HG02973 (cell line): ENCODE data around the gene DNAJC8.

Experiments used
- ATAC-seq: cut with Tn5 transposase; IDR thresholded peaks from one replicate; pipeline ENCODE4 v1.9.1; 2021; ENCODE audit warnings: moderate library complexity; ENCODE audit not compliant: unreplicated experiment

DNAJC8 gene, protein sequence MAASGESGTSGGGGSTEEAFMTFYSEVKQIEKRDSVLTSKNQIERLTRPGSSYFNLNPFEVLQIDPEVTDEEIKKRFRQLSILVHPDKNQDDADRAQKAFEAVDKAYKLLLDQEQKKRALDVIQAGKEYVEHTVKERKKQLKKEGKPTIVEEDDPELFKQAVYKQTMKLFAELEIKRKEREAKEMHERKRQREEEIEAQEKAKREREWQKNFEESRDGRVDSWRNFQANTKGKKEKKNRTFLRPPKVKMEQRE

DNA sequence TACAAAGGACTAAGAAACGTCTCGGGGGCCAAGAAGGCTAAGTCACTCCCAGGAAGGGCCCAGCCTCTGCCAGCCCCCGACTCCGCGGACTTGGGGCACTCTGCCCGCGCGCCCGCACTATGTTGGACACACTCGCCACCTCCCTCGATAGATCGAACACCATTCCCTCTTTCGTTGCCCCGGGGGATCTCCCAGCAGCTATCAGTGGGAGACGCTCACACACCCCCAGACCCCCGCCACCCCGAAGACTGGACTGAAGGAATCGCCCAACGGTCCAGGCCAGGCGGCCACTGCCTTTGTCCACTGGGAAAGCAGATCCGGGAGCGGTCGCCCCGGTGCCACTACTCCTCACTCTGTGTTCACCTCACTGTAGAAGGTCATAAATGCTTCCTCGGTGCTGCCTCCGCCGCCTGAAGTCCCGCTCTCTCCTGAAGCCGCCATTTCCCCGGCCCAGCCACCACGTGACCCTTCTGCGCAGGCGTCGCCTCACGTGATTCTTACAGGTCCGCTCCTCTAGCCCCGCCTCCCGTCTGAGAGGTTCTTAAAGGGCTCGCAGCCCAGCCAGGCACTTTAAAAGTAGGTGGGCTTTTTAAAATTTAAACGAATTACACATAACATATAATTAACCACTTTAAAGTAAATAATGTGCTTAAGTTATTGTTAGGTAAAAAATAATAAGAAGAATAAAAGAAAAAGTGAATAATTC is at the start of gene DNAJC8:
Gene DNAJC8 (minus strand): TSS at position 472 of the 706 bp plus-strand sequence. CDS start 31 bp downstream, at position 441.
- ATAC-seq = peak; percentile 50

DNA sequence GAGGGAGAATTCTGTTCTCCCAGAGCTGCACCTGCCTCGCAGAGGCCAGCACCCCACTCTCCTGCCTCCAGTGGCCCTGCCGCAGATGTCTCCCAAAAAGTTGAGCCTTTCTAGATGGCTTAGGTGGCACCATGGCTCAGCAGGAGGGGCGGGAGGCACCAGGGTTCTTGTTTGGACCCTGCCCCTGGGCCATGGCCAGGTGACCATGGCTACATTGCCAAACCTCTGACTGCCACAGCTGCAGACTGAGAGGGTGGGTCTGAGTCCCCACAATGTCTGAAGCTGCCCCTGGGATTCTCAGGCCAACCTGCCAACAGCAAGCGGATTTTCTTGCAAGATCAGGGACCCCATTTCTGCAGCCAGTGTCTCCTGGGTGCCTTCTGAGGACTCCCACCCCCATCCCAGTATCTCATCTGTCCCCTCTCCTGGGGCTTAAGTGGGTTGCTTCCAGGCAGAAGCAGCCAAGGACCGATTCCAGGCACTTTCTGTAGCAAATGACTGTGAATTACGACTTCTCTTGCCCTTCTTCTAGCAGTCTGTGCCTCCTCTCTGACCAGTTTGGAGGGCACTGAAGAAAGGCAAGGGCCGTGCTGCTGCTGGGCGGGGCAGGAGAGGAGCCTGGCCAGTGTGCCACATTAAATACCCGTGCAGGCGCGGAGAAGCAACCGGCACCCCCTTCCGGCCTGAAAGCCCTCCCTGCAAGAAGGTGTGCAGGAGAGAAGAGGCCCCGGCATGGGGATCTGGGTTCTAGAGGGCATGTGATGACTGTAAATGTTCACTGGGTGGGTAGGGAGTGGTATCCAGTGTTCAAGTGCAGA is 49.0 kb upstream of the DNAJC8 start:
- ATAC-seq = no peak

DNA sequence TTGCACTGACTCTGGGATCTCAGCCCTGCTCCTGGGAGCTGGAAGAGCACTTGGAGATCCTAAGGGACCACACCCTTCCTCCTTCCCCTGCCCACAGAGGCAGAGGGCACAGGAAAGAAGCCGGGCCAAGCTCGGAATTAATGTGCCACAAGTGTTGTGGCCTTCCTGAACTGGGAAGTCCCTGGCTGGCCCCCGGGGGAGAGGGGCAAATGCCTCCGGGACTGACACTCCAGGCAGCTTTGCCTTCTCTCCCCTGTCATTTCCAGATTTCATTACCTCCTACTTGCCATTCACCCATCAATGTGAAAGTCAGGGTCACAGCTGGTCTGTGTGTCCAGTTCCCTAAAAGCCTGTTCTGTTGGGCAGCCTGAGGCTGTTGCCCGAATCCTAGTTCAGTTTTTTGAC is 48.1 kb upstream of the DNAJC8 start:
- ATAC-seq = no peak

DNA sequence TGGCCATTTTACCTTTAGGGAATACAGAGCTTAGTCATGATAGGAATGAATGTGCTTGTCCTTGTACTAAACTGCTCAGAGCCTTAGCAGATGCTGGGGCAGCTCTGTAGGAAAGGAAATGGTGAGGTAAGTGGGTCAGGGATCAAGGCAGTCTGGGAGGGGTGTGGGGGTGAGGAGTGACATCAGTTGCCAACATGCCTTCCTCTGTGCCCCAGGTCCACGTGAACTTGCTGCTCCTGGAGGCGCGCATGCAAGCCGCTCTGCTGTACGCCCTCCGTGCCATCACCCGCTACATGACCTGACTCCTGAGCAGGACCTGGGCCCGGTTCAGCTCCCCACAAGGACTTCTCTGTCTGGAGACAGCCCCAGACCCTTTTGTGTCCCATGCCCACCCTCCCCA is 47.7 kb upstream of the DNAJC8 start:
- ATAC-seq = no peak

DNA sequence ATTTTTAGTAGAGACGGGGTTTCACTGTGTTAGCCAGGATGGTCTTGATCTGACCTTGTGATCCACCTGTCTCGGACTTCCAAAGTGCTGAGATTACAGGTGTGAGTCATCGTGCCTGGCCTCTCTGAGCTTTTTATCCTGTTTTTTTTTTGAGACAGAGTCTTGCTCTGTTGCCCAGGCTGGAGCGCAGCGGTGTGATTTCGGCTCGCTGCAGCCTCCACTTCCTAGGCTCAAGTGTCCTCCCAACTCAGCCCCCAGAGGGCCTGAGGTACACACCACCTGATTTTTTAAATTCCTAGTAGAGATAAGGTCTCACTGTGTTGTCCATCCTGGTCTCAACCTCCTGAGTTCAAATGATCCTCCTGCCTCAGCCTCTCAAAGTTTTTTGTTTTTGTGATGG is 46.9 kb upstream of the DNAJC8 start:
- ATAC-seq = no peak

DNA sequence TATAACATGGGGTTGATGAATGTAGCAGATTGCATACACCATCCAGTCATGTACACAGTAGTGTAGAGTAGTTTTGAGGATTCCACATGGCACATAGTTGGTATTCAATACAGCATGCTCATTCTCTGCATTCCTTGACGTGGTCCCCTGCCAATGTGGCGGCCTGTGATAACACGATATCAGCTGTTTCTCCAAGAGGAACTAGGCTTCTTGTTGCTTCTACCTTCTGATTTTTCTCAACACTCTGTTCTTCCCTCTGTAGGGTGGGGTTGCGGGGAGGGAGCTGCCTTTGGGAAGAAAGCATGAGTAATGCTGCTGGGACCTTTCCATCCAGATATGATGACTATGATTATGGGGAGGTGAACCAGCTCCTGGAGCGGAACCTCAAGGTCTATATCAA is 45.9 kb upstream of the DNAJC8 start:
- ATAC-seq = no peak

DNA sequence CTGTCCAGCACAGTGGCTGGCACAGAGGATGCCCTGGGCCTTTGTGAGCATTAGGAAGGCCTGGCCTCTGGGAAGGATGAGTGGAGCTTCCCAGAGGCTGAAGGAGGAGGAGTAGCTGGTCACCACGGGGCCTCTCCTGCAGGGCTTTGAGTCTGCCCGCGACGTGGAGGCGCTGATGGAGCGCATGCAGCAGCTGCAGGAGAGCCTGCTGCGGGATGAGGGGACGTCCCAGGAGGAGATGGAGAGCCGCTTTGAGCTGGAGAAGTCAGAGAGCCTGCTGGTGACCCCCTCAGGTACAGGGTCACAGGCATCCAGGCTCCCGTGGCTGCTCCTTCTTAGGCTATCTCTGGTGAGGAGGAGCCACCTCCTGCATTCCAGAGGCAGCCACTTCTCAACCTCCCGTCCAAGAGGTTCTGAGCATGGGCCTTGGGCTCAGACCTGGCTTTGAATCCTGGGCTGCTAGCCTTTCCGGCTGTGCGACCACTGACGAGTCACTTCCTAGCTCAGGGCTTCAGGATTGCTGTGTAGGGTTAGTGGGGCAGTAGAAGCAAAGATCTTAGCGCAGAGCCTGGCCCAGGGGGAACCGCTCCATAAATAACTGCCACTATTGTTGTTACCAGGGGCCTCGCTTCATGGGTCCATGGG is 40.5 kb upstream of the DNAJC8 start:
- no peak for ATAC-seq

DNA sequence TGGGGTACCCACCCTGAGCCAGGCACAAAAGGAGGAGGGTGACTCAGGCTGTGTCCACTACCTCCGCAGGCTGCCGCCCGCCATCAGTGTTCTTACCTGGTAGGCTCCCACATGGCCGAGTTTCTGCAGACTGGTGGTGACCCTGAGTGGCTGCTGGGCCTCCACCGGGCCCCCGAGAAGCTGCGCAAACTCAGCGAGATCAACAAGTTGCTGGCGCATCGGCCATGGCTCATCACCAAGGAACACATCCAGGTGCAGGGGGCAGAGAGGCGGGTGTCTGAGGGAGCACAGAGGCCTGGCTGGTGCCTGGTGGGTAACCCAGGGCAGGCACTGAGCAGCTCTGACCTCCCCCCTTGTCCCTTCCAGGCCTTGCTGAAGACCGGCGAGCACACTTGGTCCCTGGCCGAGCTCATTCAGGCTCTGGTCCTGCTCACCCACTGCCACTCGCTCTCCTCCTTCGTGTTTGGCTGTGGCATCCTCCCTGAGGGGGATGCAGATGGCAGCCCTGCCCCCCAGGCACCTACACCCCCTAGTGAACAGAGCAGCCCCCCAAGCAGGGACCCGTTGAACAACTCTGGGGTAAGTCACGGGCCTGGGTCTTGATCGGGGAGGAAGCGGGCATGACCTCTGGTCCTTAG is 39.5 kb upstream of the DNAJC8 start:
- ATAC-seq = no peak

DNA sequence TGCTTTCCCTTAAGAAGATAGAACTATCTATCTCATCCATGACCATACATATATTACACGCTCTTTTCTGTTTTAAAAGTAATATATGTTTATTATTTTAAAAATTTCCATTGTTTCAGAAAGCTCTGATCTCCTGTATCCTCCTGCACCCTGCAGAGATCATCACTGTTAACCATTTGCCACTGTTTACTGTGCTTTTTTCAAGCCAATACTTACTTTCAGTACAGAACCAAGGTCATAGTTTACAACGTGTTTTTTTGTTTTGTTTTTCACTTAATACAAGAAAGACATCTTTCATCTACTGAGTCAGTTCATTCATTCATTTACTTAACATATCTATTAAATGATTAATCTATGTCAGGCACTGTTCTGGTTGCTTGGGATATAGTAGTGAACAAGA is 36.7 kb upstream of the DNAJC8 start:
- no peak for ATAC-seq

DNA sequence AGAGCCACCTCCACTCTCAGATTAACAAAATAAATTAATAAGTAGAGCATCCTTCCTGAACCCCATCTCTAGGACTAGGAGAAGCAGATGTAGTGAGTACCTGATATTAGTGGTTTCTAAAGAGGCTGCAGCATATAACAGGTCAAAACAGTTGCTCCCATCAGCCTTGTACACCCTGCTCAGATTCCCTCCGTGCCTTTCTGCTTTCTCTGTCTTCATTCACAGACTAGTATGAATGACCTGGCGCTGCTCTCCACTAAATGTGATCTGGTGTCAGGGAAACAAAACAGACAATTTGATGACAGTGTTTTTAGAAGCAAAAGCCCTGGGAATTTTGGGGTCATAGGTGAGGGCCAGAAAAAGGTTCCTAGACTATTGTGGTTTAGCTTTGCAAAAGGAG is 34.8 kb upstream of the DNAJC8 start:
- ATAC-seq = no peak

DNA sequence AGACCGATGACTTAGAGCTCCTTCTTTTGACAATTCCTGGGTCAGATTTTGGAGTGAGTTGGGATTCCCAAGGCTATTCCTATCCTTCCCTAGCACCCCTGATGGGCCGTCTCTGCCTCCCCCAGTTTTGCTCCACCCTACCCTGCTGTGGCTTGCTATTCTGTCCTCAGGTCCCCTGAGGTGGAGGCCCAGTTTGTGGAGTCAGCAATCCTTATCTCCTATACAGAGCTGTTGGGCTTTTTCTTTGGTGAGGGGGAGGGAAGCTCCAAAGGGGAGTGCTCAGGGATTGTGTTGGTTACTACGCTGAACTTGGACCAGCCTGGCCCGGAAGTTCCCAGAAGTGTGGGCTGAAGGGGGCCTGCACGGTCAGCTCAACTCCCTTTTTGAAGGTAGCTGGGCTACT is 34.1 kb upstream of the DNAJC8 start:
- no peak for ATAC-seq

DNA sequence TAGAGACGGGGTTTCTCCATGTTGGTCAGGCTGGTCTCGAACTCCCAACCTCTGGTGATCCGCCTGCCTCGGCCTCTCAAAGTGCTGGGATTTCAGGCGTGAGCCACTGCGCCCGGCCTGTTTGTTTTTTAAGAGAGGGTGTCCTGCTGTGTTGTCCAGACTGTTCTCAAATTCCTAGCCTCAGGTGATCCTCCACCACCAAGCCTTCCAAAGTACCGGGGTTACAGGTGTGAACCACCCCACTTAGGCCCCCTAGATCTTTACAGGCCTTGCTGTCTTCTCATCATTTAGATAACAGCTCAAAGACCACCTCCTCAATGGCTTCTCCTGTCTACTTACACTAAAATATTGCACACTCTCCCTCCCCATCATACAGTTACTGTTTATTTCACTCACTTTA is 32.7 kb upstream of the DNAJC8 start:
- ATAC-seq = no peak

DNA sequence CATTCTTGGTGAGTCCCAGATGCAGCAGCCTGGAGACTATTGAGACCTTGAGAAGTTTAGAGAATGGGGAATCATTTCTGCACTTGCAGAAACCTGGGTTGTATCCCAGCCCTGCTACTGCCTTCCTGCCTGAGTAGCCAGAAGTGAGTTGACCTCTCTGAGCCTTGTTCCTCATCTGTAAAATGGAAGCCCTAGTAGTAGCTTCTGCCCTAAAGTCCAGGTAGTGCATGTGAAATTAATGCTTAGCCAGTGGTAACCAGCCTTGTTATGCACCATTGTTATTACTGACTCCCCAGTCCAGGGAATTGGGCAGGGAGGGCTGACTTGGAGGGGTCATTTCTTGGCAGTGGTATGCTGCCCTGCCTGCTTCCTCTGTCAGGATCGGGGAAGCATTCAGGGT is 32.1 kb upstream of the DNAJC8 start:
- no peak for ATAC-seq

DNA sequence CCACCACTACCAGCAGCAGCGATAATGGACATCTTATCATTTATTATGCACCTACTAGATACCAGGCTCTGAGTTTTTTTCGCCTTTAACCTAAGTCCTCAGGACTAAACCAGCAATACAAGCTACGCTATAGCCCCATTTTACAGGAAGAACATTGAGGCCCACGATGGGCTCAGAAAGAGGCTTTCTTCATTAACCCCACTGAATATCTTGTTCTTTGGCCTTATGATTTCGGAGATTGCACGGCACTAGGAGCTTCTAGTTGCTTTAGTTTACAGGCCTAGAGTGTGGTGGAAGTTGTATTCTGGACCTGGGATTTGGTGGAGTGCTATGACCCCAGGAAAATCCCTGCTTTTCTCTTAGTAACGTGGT is 28.0 kb upstream of the DNAJC8 start:
- no peak for ATAC-seq

DNA sequence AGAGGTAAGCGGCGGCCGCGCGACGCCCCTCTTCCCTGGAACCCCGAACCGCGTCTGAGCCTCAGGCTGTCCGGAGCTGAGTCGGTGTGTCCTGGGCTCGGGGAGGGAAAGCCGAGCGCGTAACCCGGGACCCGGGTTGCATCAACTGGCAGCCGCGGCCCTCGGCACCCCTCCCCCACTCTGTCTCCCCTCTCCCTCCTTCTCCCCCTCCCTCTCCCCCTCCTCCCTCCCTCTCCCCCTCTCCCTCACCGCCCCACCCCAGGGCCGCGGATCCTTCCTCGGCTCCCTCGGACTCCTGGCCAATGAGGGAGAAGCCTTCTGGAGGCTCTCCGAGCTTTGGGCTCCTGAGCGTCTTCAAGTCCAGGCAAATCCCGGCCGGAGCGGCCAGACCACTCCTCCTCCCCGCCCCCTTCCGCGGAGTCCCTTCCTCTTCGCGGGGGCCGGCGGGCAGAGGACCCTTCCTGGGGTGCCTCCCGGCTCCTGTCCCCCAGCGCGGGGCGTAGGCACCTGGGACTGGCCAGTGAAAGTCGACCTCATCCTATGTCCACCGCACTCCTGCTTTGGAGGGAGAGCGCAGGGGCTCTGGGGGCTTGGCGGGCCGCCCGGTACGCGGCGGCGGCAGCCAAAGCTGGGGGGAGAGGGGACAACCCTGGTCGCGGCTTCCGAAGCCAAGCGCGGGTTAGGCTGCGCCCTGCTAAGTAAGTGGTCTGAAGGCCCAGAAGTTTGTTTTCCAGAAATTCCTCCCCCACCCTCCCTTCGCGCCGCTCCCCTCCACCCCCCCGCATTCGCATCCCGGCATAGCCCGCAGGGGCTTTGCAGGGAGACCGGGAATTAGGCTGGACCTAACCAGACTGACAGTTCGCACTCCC is 27.3 kb upstream of the DNAJC8 start:
- no peak for ATAC-seq

DNA sequence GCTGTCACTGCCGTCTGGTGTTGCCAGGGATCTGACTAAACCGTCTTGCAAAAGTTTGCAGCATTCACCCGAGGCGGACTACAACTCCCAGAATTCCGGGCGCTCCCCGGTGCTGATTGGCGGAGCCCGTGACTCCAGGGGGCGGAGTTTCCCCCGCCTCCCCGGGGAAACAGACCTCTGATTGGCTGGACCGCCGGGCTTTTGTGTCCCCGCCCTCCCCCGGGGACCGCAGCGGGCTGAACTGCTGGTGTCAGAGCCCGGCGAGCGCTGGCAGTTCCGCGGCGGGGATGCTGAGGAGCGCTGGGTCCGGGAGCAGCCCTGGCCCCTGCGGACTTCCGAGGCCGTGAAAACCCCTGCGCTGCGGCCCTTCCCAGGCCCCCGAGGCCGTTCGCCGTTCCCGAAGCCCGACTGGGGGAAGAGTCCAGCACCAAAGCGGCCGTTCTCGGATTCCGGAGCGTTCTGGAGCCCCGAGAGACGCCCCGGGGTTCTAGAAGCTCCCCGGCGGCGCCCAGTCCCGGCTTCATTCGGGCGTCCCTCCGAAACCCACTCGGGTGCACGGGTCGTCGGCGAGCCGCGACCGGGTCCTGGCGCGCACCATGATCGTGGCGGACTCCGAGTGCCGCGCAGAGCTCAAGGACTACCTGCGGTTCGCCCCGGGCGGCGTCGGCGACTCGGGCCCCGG is 26.6 kb upstream of the DNAJC8 start, which contains the start of gene SESN2:
Gene SESN2 (plus strand): TSS at position 267 of the 682 bp plus-strand sequence. CDS start 330 bp downstream, at position 597.
- peak; percentile 88 for ATAC-seq

DNA sequence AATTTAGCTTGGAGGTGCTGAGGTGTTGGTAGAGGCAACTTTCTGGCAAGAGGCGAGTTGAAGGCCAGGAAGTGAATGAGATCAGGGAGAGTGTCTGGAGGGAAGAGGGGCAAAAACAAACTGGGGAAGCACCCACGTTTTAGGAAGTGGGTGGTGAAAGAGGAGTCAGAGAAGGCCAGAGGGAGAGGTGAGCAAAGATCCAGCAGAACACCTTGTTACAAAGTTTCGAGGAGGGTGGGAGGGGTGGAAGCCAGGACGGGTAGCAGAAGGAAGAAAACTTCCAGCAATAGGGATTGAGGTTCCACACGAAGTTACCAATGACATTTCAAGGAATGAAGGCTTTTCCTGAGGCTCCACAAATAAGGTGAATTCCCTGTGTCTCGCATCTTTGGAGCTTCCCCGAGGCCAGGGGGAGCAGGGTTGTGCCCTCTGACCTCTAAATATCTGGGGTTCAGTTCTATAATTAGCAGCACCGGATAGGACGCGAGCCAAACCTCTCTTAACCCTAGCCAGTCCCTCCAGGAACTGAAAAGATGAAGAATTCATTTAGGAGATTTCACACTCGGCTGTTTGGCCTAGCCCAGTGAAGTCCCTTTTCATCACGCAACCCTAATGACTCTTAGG is 25.9 kb upstream of the DNAJC8 start:
- ATAC-seq = no peak

DNA sequence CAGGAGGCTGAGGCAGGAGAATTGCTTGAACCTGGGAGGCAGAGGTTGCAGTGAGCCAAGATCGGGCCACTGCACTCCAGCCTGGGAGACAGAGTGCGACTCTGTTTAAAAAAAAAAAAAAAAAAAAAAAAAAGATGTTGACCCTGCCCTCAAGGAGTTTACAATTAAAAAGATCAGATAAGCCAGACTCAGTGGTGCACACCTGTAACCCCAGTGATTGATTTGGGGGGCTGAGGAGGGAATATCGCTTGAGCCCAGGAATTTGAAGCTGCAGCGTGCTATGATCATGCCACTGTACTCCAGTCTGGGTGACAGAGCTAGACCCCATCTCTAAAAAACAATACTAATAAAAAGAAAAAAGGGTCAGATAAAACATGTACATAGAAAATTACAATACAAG is 24.9 kb upstream of the DNAJC8 start:
- ATAC-seq = no peak
